Tibial nerve (tissue), 3 donors: ENCODE results near the gene TREX2.

Experiments used
- CTCF ChIP-seq, 5 experiments: fragments of 200-600 bp in 3 of 5; fragments of 450-650 bp in 2 of 5; sonication (generic) in 3 of 5; IDR thresholded peaks; one replicate each; pipeline ENCODE4 v1.5.1; 2016 to 2019; ENCODE audit warnings: antibody characterized with exemption in 5 of 5, mild to moderate bottlenecking in 3 of 5, moderate library complexity in 2 of 5
- POLR2A ChIP-seq, 2 donors: fragments of 450-650 bp; IDR thresholded peaks; one replicate each; pipeline ENCODE4 v1.6.1; 2017; ENCODE audit warnings: antibody characterized with exemption in 2 of 2, mild to moderate bottlenecking in 2 of 2, moderate library complexity in 2 of 2

GRCh38 chrX:153433781-153434285, 12.0 kb downstream of the TREX2 start:
- TF ChIP-seq CTCF (IDR thresholded peaks at IDR 0.05) (no peak), POLR2A (IDR thresholded peaks at IDR 0.05) (no peak)
